Measurements from ENCODE around the gene DHDDS. TPM values are rescaled to one million over a fixed set of nuclear protein-coding genes. Genes with fewer than 3 reads are reported as not detected.

DHDDS gene
- total and polyA plus RNA-seq, 4 donors, result 22.6 to 57.4 (median 32.8) TPM

- Histone ChIP-seq H3K36me3 (ENCODE audit: control insufficient read depth in 4 of 4, insufficient read depth in 4 of 4, low read length in 4 of 4) (no peaks in the 10 kb centered on the region), H3K9ac (ENCODE audit: insufficient read depth in 1 of 2, low read length in 2 of 2) (no peak overlapping the region), H3K4me1 (ENCODE audit: control insufficient read depth in 5 of 5, insufficient read depth in 5 of 5, low read length in 5 of 5) (no peaks in the 10 kb centered on the region), H3K27ac (ENCODE audit: low read depth in 1 of 2, low read length in 1 of 2) (no peak overlapping the region), H3K4me3 (no peak overlapping the region), H3K27me3 (ENCODE audit: control insufficient read depth in 3 of 3, insufficient read depth in 3 of 3, low read length in 2 of 3) (peaks cover 8 to 51% (median 39%) of the 10 kb centered on the region in 3 donors), H3K9me3 (ENCODE audit: control insufficient read depth in 4 of 4, insufficient read depth in 3 of 4, low read length in 3 of 4) (peaks cover 0 to 3% (median 0%) of the 10 kb centered on the region in 4 donors)
- TF ChIP-seq CTCF (IDR thresholded peaks at IDR 0.05; ENCODE audit: control extremely low read depth, extremely low read depth), result no peak
- DNase-seq (no peak), ATAC-seq (ENCODE audit: insufficient read depth, low FRiP score) (no peak)
- WGBS, 2 donors, result 1% methylated on average over 16 of the region's 16 CpGs
These were observed 22.8 kb upstream of the DHDDS start for GRCh38 chr1:26409191-26409807.

- H3K27me3 ChIP-seq (ENCODE audit: control insufficient read depth in 3 of 3, insufficient read depth in 3 of 3, low read length in 2 of 3), result peaks cover 8 to 55% (median 50%) of the 10 kb centered on the region in 3 donors
- DNase-seq (no peak), ATAC-seq (ENCODE audit: insufficient read depth, low FRiP score) (no peak)
- H3K9ac ChIP-seq (ENCODE audit: insufficient read depth in 1 of 2, low read length in 2 of 2), result no peak within 1 kb of the TSS
- no peaks in the 10 kb centered on the region for H3K4me1 ChIP-seq (ENCODE audit: control insufficient read depth in 5 of 5, insufficient read depth in 5 of 5, low read length in 5 of 5)
- H3K4me3 ChIP-seq, result no peak within 1 kb of the TSS
- TF ChIP-seq CTCF (IDR thresholded peaks at IDR 0.05; ENCODE audit: control extremely low read depth, extremely low read depth), result no peak
- H3K36me3 ChIP-seq (ENCODE audit: control insufficient read depth in 4 of 4, insufficient read depth in 4 of 4, low read length in 4 of 4), result no peaks in the 10 kb centered on the region
- 4% methylated on average over 69 to 70 of the region's 70 CpGs for WGBS, 2 donors
- peaks cover 0 to 3% (median 0%) of the 10 kb centered on the region in 4 donors for H3K9me3 ChIP-seq (ENCODE audit: control insufficient read depth in 4 of 4, insufficient read depth in 3 of 4, low read length in 3 of 4)
- H3K27ac ChIP-seq (ENCODE audit: low read depth in 1 of 2, low read length in 1 of 2), result no peak within 1 kb of the TSS
These were observed 21.2 kb upstream of the DHDDS start, which contains the start of gene LIN28A for GRCh38 chr1:26410706-26411623. TSS of gene LIN28A (plus strand) at chr1:26410817. CDS start at chr1:26410892, 75 bp downstream.

- Histone ChIP-seq H3K9me3 (ENCODE audit: control insufficient read depth in 4 of 4, insufficient read depth in 3 of 4, low read length in 3 of 4) (peaks cover 0 to 3% (median 0%) of the 10 kb centered on the region in 4 donors), H3K27me3 (ENCODE audit: control insufficient read depth in 3 of 3, insufficient read depth in 3 of 3, low read length in 2 of 3) (peaks cover 8 to 55% (median 50%) of the 10 kb centered on the region in 3 donors), H3K9ac (ENCODE audit: insufficient read depth in 1 of 2, low read length in 2 of 2) (no peak overlapping the region), H3K36me3 (ENCODE audit: control insufficient read depth in 4 of 4, insufficient read depth in 4 of 4, low read length in 4 of 4) (no peaks in the 10 kb centered on the region), H3K4me1 (ENCODE audit: control insufficient read depth in 5 of 5, insufficient read depth in 5 of 5, low read length in 5 of 5) (no peaks in the 10 kb centered on the region), H3K27ac (ENCODE audit: low read depth in 1 of 2, low read length in 1 of 2) (no peak overlapping the region), H3K4me3 (no peak overlapping the region)
- 8% methylated on average over 20 of the region's 20 CpGs for WGBS, 2 donors
- ATAC-seq (ENCODE audit: insufficient read depth, low FRiP score) (no peak), DNase-seq (no peak)
- TF ChIP-seq CTCF (IDR thresholded peaks at IDR 0.05; ENCODE audit: control extremely low read depth, extremely low read depth), result no peak
These were observed 20.5 kb upstream of the DHDDS start for GRCh38 chr1:26411624-26412074.
